ENCODE measurements around the gene PCYT2. TPM values are rescaled to one million over a fixed set of nuclear protein-coding genes. Genes with fewer than 3 reads are reported as not detected.

The PCYT2 gene
- 10 to 100 TPM; 11.3 to 40.6 (median 16.0) TPM for total RNA-seq

- 13 to 25% (median 15%) methylated on average over 3 to 10 of the region's 84 CpGs; no CpG with 5 or more reads in 7 of the 10 experiments for WGBS, 10 experiments
- peak within 1 kb of the TSS; percentile 63 to 88 (median 72) for H3K4me3 ChIP-seq
- peak; percentile 75 to 93 (median 88) for ATAC-seq (replicated peaks in 6 of 8)
- H3K27ac ChIP-seq: peak within 1 kb of the TSS in 1 of 2 donors; percentile 58
- in situ Hi-C loops (cut with MboI; ENCODE audit: low pct_unique_long_range_greater_than_20kb in 2 of 9, low sequenced_read_pairs in 9 of 9, unreplicated experiment in 9 of 9): no loop called here
- H3K4me1 ChIP-seq (replicated peaks in 1 of 2): peaks cover 6 to 9% of the 10 kb centered on the region in 2 donors
Observed at GRCh38 chr17:81911277-81911961, at the start of gene PCYT2. PCYT2 (minus strand) TSS chr17:81911399; CDS start chr17:81911355, 44 bp downstream.

- 4% methylated on average over 21 of the region's 98 CpGs; no CpG with 5 or more reads in 9 of the 10 experiments for WGBS, 10 experiments
- peak overlapping the region; percentile 22 to 36 (median 28) for H3K4me3 ChIP-seq
- ATAC-seq (replicated peaks in 6 of 8): peak in 2 of 8 experiments; percentile 2 to 6
- H3K27ac ChIP-seq: no peak overlapping the region
- H3K4me1 ChIP-seq (replicated peaks in 1 of 2): peaks cover 17 to 27% of the 10 kb centered on the region in 2 donors
- in situ Hi-C loops (cut with MboI; ENCODE audit: low pct_unique_long_range_greater_than_20kb in 2 of 9, low sequenced_read_pairs in 9 of 9, unreplicated experiment in 9 of 9): no loop called here
Observed at GRCh38 chr17:81960130-81960958, 49.1 kb upstream of the PCYT2 start.

- peak; percentile 81 to 91 (median 88) for ATAC-seq (replicated peaks in 6 of 8)
- Histone ChIP-seq H3K27ac (no peak overlapping the region), H3K4me1 (replicated peaks in 1 of 2) (peaks cover 19 to 30% of the 10 kb centered on the region in 2 donors), H3K4me3 (peak overlapping the region; percentile 22 to 36 (median 28))
- 0% methylated on average over 3 of the region's 112 CpGs; no CpG with 5 or more reads in 9 of the 10 experiments for WGBS, 10 experiments
- in situ Hi-C loops (cut with MboI; ENCODE audit: low pct_unique_long_range_greater_than_20kb in 2 of 9, low sequenced_read_pairs in 9 of 9, unreplicated experiment in 9 of 9): no loop called here
Observed at GRCh38 chr17:81959362-81960129, 48.3 kb upstream of the PCYT2 start.

GRCh38 chr17:81958633-81959342 is 47.6 kb upstream of the PCYT2 start:
- 47 to 83% (median 67%) methylated on average over 1 to 5 of the region's 15 CpGs; no CpG with 5 or more reads in 2 of the 10 experiments for WGBS, 10 experiments
- Histone ChIP-seq H3K27ac (no peak overlapping the region), H3K4me3 (peak overlapping the region in 2 of 5 donors; percentile 23 to 29), H3K4me1 (replicated peaks in 1 of 2) (peaks cover 19 to 30% of the 10 kb centered on the region in 2 donors)
- no peak for ATAC-seq (replicated peaks in 6 of 8)
- in situ Hi-C loops (cut with MboI; ENCODE audit: low pct_unique_long_range_greater_than_20kb in 2 of 9, low sequenced_read_pairs in 9 of 9, unreplicated experiment in 9 of 9): no loop called here

DNA sequence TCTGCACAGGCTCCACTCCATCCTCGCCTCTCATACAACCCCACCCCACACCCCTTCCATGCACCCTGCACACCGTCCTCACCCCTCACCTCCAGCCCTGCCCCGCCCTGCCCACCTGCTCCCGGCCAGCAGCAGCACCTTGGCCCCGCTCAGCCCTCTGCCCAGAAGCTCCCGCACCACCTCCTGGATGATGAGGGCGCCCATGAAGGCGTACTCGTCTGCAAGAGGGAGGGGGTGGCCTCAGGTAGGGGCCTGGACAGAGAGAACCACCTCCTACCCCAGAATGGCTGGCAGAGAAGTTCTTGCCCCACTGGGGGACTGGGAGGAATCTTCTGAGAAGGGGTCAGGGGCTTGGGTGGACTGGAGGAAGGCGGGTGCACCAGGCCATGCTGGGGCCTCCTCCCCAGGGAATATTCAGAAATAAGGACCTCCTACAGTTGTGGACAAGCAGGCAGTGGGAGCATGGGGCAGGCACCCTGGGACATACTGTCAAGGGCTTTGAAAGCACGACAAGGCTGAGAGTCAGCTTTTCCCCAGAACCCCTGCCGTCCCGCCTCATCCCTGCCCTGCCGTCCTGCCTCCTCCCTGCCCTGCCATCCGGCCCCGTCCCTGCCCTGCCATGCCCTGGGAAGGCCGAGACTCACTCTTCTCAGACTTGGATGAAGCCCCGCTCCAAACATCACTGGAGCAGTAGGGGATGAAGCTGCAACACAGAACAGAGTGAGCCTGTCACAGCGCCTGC is 46.7 kb upstream of the PCYT2 start:
- ATAC-seq (replicated peaks in 6 of 8): no peak
- 37 to 100% (median 80%) methylated on average over 1 to 6 of the region's 19 CpGs; no CpG with 5 or more reads in 5 of the 10 experiments for WGBS, 10 experiments
- in situ Hi-C loops (cut with MboI; ENCODE audit: low pct_unique_long_range_greater_than_20kb in 2 of 9, low sequenced_read_pairs in 9 of 9, unreplicated experiment in 9 of 9): no loop called here
- H3K4me3 ChIP-seq: no peak overlapping the region
- peaks cover 19 to 30% of the 10 kb centered on the region in 2 donors for H3K4me1 ChIP-seq (replicated peaks in 1 of 2)
- H3K27ac ChIP-seq: no peak overlapping the region

- ATAC-seq (replicated peaks in 6 of 8): peak in 2 of 8 experiments; percentile 5 to 21
- in situ Hi-C loops (cut with MboI; ENCODE audit: low pct_unique_long_range_greater_than_20kb in 2 of 9, low sequenced_read_pairs in 9 of 9, unreplicated experiment in 9 of 9): no loop called here
Observed at GRCh38 chr17:81956607-81957589, 45.7 kb upstream of the PCYT2 start.

DNA sequence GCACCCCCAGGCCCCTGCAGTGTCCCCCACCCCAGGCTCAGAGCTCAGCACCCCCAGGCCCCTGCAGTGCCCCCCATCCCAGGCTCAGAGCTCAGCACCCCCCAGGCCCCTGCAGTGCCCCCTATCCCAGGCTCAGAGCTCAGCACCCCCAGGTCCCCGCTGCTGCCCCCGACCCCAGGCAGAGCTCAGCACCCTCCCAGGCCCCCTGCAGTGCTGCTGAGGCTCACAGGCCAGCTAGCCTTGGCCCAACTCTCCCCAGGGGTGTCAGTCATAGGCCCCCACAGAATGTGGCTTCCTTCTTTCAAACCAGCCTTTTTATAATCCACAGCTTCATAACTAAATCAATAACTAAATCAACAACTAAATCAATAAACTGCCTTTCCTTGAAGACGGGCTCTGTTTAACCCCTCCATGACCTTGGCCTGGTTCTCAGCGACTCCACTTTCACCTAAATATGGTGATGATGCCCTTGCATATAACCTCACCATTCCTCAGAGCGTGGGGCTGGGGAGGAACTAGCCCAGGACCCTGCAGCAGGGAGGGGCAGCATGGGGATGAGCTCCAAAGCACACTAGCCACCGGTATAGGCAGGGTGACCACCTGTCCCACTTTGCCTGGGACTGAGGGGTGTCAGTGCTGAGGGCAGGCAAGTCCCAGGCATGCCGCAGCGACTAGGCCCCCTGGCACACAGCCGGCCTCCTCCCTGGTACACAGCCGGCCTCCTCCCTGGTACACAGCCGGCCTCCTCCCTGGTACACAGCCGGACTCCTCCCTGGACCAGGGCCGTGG is 44.8 kb upstream of the PCYT2 start:
- Histone ChIP-seq H3K27ac (peak overlapping the region in 1 of 2 donors; percentile 60), H3K4me1 (replicated peaks in 1 of 2) (peaks cover 19 to 26% of the 10 kb centered on the region in 2 donors), H3K4me3 (no peak overlapping the region)
- ATAC-seq (replicated peaks in 6 of 8): no peak
- 33 to 87% (median 85%) methylated on average over 1 to 4 of the region's 13 CpGs; no CpG with 5 or more reads in 7 of the 10 experiments for WGBS, 10 experiments
- in situ Hi-C loops (cut with MboI; ENCODE audit: low pct_unique_long_range_greater_than_20kb in 2 of 9, low sequenced_read_pairs in 9 of 9, unreplicated experiment in 9 of 9): no loop called here

More at GRCh38 chr17:81956607-81957589, 45.7 kb upstream of the PCYT2 start:
- H3K4me1 ChIP-seq (replicated peaks in 1 of 2): peaks cover 19 to 30% of the 10 kb centered on the region in 2 donors
- H3K4me3 ChIP-seq: no peak overlapping the region
- whole genome bisulfite sequencing, 10 experiments: 46 to 100% (median 77%) methylated on average over 1 to 11 of the region's 45 CpGs; no CpG with 5 or more reads in 1 of the 10 experiments
- peak overlapping the region in 1 of 2 donors; percentile 60 for H3K27ac ChIP-seq

DNA sequence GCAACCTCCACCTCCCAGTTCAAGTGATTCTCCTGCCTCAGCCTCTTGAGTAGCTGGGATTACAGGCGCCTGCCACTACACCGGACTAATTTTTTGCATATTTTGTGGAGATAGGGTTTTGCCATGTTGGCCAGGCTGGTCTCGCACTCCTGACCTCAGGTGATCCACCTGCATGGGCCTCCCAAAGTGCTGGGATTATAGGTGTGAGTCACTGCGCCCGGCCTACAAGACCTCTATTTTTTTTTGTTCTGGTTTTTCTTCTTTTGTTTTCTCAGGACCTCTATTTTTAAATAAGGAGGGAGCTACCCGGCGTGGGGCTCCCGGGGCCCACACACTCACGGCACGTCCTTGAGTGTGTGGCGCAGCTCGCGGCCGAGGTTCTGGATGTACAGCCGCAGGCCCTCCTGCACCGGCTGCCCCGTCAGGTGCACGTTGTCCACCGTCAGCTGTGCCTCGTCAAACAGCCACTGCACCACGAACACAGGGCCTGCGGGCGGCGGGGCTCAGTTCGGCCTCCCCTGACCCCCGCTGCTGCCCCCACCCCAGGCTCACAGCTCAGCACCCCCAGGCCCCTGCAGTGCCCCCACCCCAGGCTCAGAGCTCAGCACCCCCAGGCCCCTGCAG is 44.0 kb upstream of the PCYT2 start:
- Histone ChIP-seq H3K4me1 (replicated peaks in 1 of 2) (peaks cover 19 to 26% of the 10 kb centered on the region in 2 donors), H3K4me3 (no peak overlapping the region), H3K27ac (no peak overlapping the region)
- in situ Hi-C loops (cut with MboI; ENCODE audit: low pct_unique_long_range_greater_than_20kb in 2 of 9, low sequenced_read_pairs in 9 of 9, unreplicated experiment in 9 of 9): no loop called here
- no peak for ATAC-seq (replicated peaks in 6 of 8)
- 43 to 100% (median 83%) methylated on average over 2 to 10 of the region's 26 CpGs; no CpG with 5 or more reads in 5 of the 10 experiments for WGBS, 10 experiments

DNA sequence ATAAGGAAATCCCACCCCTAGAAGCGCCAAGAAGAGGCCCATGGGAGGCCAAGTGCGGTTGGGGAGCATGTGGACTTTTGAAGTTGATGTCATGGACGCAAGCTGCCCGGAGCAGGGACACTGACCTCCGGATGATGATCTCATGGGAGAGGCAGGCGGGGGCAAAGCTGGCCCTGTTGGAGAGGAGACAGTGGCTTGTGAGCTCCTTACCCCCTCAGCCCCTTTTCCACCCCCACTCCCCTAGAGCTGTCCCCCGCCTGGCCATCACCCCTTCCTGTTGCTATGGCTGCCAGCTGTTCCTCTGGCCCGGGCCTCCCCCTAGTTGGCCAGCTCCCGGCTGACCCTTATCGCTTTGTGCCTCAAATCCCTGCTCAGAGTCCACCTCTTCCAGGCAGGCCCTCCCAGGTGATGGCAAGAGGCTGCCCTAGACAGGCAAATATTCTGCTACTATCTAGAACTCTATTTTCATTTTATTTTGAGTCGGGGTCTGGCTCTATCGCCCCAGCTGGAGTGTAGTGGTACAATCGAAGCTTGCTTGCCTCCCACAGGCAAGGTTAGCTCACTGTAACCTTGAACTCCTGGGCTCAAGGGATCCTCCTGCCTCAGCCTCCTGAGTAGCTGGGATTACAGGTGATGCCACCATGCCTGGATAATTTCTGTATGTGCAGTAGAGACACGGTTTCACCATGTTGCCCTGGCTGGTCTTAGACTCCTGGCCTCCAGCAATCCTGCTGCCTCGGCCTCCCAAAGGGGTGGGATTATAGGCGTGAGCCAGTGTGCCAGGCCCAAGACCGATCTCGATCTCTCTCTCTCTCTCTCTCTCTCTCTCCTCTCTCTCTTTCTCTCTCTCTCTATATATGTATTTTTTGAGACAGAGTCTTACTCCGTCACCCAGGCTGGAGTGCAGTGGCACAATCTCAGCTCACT is 43.2 kb upstream of the PCYT2 start:
- WGBS, 10 experiments: 73 to 100% (median 82%) methylated on average over 1 to 4 of the region's 19 CpGs; no CpG with 5 or more reads in 4 of the 10 experiments
- ATAC-seq (replicated peaks in 6 of 8): peak in 2 of 8 experiments; percentile 33 to 42
- no peak overlapping the region for H3K4me3 ChIP-seq
- H3K27ac ChIP-seq: no peak overlapping the region
- H3K4me1 ChIP-seq (replicated peaks in 1 of 2): peaks cover 19 to 21% of the 10 kb centered on the region in 2 donors
- in situ Hi-C loops (cut with MboI; ENCODE audit: low pct_unique_long_range_greater_than_20kb in 2 of 9, low sequenced_read_pairs in 9 of 9, unreplicated experiment in 9 of 9): no loop called here
